Measurements from ENCODE around the gene KMT2D. TPM values are rescaled to one million over a fixed set of nuclear protein-coding genes. Genes with fewer than 3 reads are reported as not detected.

The KMT2D gene
- total and polyA plus RNA-seq, 10 of the 15 experiments (the other 5 are each of a cell fraction or from before 2014, with no cell fraction given), result 0.51 to 71.5 (median 10.4) TPM

GRCh38 chr12:49024543-49024942 lies 36.1 kb downstream of the KMT2D start:
- Histone ChIP-seq H3K27ac (ENCODE audit: control insufficient read depth, insufficient read depth) (no peak overlapping the region), H3K36me3 (ENCODE audit: control insufficient read depth in 2 of 2, insufficient read depth in 2 of 2, low read length in 1 of 2) (peaks cover 19 to 24% of the 10 kb centered on the region in 2 experiments), H3K9me3 (replicated peaks; ENCODE audit: control insufficient read depth, insufficient read depth, low read length) (no peaks in the 10 kb centered on the region), H2AFZ (ENCODE audit: control insufficient read depth, low read depth, low read length) (no peak overlapping the region), H3K27me3 (replicated peaks in 1 of 2; ENCODE audit: control insufficient read depth in 2 of 2, insufficient read depth in 2 of 2, low read length in 1 of 2) (no peaks in the 10 kb centered on the region), H3K79me2 (ENCODE audit: control insufficient read depth, insufficient read depth, low read length) (no peaks in the 10 kb centered on the region), H4K20me1 (ENCODE audit: control insufficient read depth, insufficient read depth) (no peaks in the 10 kb centered on the region), H3K4me1 (ENCODE audit: control insufficient read depth, insufficient read depth, low read length) (0 out of 2 replicates have a peak, but pooled peaks cover under 1% of the 10 kb centered on the region), H3K9ac (ENCODE audit: control insufficient read depth, insufficient read depth, low read length) (no peak overlapping the region), H3K4me3 (no peak overlapping the region), H3K4me2 (ENCODE audit: control insufficient read depth, insufficient read depth) (no peak overlapping the region)
- ChIA-PET CTCF (interaction anchor here (0.6 to 1.1 kb wide), 3 partner anchors 19 to 263 kb away, joined by 3 to 4 read pairs (median 3); no protein-coding TSS in a partner anchor), SMC1A (ENCODE audit: uncharacterized antibody, unreplicated experiment) (no interaction called here), RAD21 (ENCODE audit: unreplicated experiment) (interaction anchor here (1.6 kb wide), 1 partner anchor 28 kb away, joined by 4 read pairs; no protein-coding TSS in a partner anchor), POLR2A (no interaction called here)
- 96% methylated on average over 12 of the region's 12 CpGs for WGBS (ENCODE audit: insufficient coverage, insufficient replicate concordance, low lambda C conversion rate, missing lambda C conversion rate)
- DNase-seq (ENCODE audit: low read depth, low spot score), result no peak
- in situ Hi-C loops (cut with MboI) (no loop called here), intact Hi-C loops (cut with micrococcal nuclease; ENCODE audit: unreplicated experiment) (no loop called here)
- FAIRE-seq, result no peak
- no peak for ATAC-seq
- no TSS peak for BruUV-seq (replicated peaks)
- TF ChIP-seq ZZZ3 (IDR thresholded peaks at IDR 0.05; ENCODE audit: control insufficient read depth, insufficient read length, low read depth), result no peak

GRCh38 chr12:49023812-49024211 lies 36.8 kb downstream of the KMT2D start:
- H2AFZ ChIP-seq (ENCODE audit: control insufficient read depth, low read depth, low read length), result no peak overlapping the region
- intact Hi-C loops (cut with micrococcal nuclease; ENCODE audit: unreplicated experiment) (no loop called here), in situ Hi-C loops (cut with MboI) (no loop called here)
- WGBS (ENCODE audit: insufficient coverage, insufficient replicate concordance, low lambda C conversion rate, missing lambda C conversion rate), result 100% methylated on average over 2 of the region's 2 CpGs
- POLR2A ChIA-PET, result no interaction called here
- no peaks in the 10 kb centered on the region for H3K27me3 ChIP-seq (replicated peaks in 1 of 2; ENCODE audit: control insufficient read depth in 2 of 2, insufficient read depth in 2 of 2, low read length in 1 of 2)
- no peaks in the 10 kb centered on the region for H3K79me2 ChIP-seq (ENCODE audit: control insufficient read depth, insufficient read depth, low read length)
- FAIRE-seq, result no peak
- no peak overlapping the region for H3K4me2 ChIP-seq (ENCODE audit: control insufficient read depth, insufficient read depth)
- SMC1A ChIA-PET (ENCODE audit: uncharacterized antibody, unreplicated experiment), result no interaction called here
- H3K4me3 ChIP-seq, result no peak overlapping the region
- DNase-seq (ENCODE audit: low read depth, low spot score), result no peak
- H3K4me1 ChIP-seq (ENCODE audit: control insufficient read depth, insufficient read depth, low read length), result 0 out of 2 replicates have a peak, but pooled peaks cover 3% of the 10 kb centered on the region
- H3K9me3 ChIP-seq (replicated peaks; ENCODE audit: control insufficient read depth, insufficient read depth, low read length), result no peaks in the 10 kb centered on the region
- no TSS peak for BruUV-seq (replicated peaks)
- TF ChIP-seq TARDBP (IDR thresholded peaks at IDR 0.05; ENCODE audit: borderline replicate concordance) (no peak), STAT1 (conservative IDR thresholded peaks at IDR 0.05) (no peak)
- CTCF ChIA-PET, result interaction anchor here (0.6 to 1.1 kb wide), 4 partner anchors 13 to 262 kb away, joined by 3 to 4 read pairs (median 3); no protein-coding TSS in a partner anchor
- RAD21 ChIA-PET (ENCODE audit: unreplicated experiment), result interaction anchor here (1.6 kb wide), 1 partner anchor 27 kb away, joined by 4 read pairs; no protein-coding TSS in a partner anchor
- no peak for ATAC-seq
- peaks cover 14 to 24% of the 10 kb centered on the region in 2 experiments for H3K36me3 ChIP-seq (ENCODE audit: control insufficient read depth in 2 of 2, insufficient read depth in 2 of 2, low read length in 1 of 2)
- H3K27ac ChIP-seq (ENCODE audit: control insufficient read depth, insufficient read depth), result no peak overlapping the region
- H4K20me1 ChIP-seq (ENCODE audit: control insufficient read depth, insufficient read depth), result no peaks in the 10 kb centered on the region
- H3K9ac ChIP-seq (ENCODE audit: control insufficient read depth, insufficient read depth, low read length), result no peak overlapping the region

Measured in GM12878 (cell line).